Nephron (organoid): Measurements from ENCODE around the gene FASLG.

Experiments
- H3K27ac Mint-ChIP-seq, 3 experiments: 2 replicates each; pipeline ENCODE4 v1.8.0; 2020; ENCODE audit warnings: mixed read lengths in 3 of 3, mild to moderate bottlenecking in 2 of 3, moderate library complexity in 1 of 3
- H3K27me3 Mint-ChIP-seq: 2 replicates; pipeline ENCODE4 v1.8.0; 2021; ENCODE audit warnings: low read depth, mild to moderate bottlenecking, moderate library complexity, mixed read lengths
- H3K36me3 Mint-ChIP-seq: 2 replicates; pipeline ENCODE4 v1.8.0; 2020; ENCODE audit warnings: low read depth, mixed read lengths
- H3K4me1 Mint-ChIP-seq: 2 replicates; pipeline ENCODE4 v1.8.0; 2020; ENCODE audit warnings: mixed read lengths
- H3K4me3 Mint-ChIP-seq, 3 experiments: 2 replicates each; pipeline ENCODE4 v1.8.0; 2020; ENCODE audit warnings: mild to moderate bottlenecking in 3 of 3, mixed read lengths in 3 of 3, moderate library complexity in 2 of 3
- H3K9me3 Mint-ChIP-seq: 2 replicates; pipeline ENCODE4 v1.8.0; 2020; ENCODE audit warnings: mixed read lengths
- CTCF ChIP-seq, 3 experiments: fragments of 200-600 bp; sonication (generic); IDR thresholded peaks; one replicate each; pipeline ENCODE4 v1.5.0; 2021; ENCODE audit warnings: antibody characterized with exemption in 3 of 3; ENCODE audit not compliant: unreplicated experiment in 3 of 3

Gene FASLG

GRCh38 chr1:172661107-172661506 is 2.2 kb downstream of the FASLG start:
- Mint-ChIP-seq H3K27me3 (no peaks in the 10 kb centered on the region), H3K27ac (no peak overlapping the region), H3K36me3 (no peaks in the 10 kb centered on the region), H3K4me1 (no peaks in the 10 kb centered on the region), H3K4me3 (no peak overlapping the region), H3K9me3 (no peaks in the 10 kb centered on the region)
- no peak for TF ChIP-seq CTCF (IDR thresholded peaks at IDR 0.05; ENCODE audit: unreplicated experiment in 3 of 3)

DNA sequence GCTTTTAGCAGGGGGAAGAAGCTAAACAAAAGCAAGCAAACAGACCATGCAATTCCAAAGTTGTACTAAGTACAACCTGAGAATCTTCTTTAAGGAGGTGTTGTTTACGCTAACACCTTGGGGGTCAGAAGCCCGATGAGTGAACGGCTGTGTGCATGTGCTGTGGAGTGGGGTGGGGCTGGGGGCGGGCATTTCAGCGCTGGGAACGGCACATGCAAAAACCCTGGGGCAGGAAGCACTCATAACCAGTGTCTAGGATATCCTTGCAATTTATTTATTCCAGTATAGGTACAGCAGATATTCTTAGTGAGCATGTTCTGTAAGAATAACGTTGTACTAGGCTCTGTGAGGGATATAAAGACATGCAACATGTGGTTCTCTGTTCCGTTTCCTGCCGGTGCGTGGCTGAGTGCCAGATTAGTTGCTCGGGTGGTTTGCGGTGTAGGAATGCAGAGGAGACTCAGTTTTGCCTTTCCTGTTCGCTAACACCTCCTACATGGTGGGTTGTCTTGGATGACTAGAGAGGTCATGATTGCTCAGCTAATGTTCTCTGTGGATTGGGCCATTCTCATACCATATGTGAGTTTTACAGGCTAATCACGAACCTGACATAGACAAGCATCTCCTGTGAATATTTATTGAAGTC is 3.7 kb downstream of the FASLG start:
- H3K9me3 Mint-ChIP-seq, result no peaks in the 10 kb centered on the region
- no peaks in the 10 kb centered on the region for H3K4me1 Mint-ChIP-seq
- H3K36me3 Mint-ChIP-seq, result no peaks in the 10 kb centered on the region
- no peaks in the 10 kb centered on the region for H3K27me3 Mint-ChIP-seq
- no peak for TF ChIP-seq CTCF (IDR thresholded peaks at IDR 0.05; ENCODE audit: unreplicated experiment in 3 of 3)
- H3K4me3 Mint-ChIP-seq, result no peak overlapping the region
- no peak overlapping the region for H3K27ac Mint-ChIP-seq

- Mint-ChIP-seq H3K36me3 (no peaks in the 10 kb centered on the region), H3K9me3 (no peaks in the 10 kb centered on the region), H3K4me1 (no peaks in the 10 kb centered on the region), H3K27ac (no peak overlapping the region), H3K4me3 (no peak overlapping the region), H3K27me3 (no peaks in the 10 kb centered on the region)
- TF ChIP-seq CTCF (IDR thresholded peaks at IDR 0.05; ENCODE audit: unreplicated experiment in 3 of 3), result no peak
These were observed 4.8 kb downstream of the FASLG start for GRCh38 chr1:172663732-172664131.

- TF ChIP-seq CTCF (IDR thresholded peaks at IDR 0.05; ENCODE audit: unreplicated experiment in 3 of 3), result no peak
- no peaks in the 10 kb centered on the region for H3K36me3 Mint-ChIP-seq
- no peaks in the 10 kb centered on the region for H3K4me1 Mint-ChIP-seq
- H3K27ac Mint-ChIP-seq, result no peak overlapping the region
- H3K4me3 Mint-ChIP-seq, result no peak overlapping the region
- no peaks in the 10 kb centered on the region for H3K9me3 Mint-ChIP-seq
- no peaks in the 10 kb centered on the region for H3K27me3 Mint-ChIP-seq
These were observed 9.2 kb downstream of the FASLG start for GRCh38 chr1:172668097-172668496.

DNA sequence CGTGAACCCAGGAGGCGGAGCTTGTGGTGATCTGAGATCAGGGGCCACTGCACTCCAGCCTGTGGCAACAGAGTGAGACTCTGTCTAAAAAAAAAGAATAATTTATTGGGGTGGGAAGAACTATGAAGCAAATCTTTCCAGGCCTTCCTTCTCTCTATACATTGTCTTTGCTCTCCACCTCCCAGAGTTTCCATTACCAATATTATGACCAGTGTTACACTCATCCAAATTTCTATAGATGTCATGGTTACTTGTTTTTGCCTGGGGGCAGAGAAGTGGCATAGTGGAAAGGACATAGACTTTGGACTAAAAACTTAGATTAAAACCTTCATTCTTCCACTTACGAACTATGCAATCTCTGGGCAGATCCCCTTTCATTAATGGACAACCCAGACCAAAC is 10.1 kb downstream of the FASLG start:
- no peaks in the 10 kb centered on the region for H3K9me3 Mint-ChIP-seq
- no peaks in the 10 kb centered on the region for H3K27me3 Mint-ChIP-seq
- H3K36me3 Mint-ChIP-seq, result no peaks in the 10 kb centered on the region
- TF ChIP-seq CTCF (IDR thresholded peaks at IDR 0.05; ENCODE audit: unreplicated experiment in 3 of 3), result no peak
- no peak overlapping the region for H3K4me3 Mint-ChIP-seq
- no peak overlapping the region for H3K27ac Mint-ChIP-seq
- H3K4me1 Mint-ChIP-seq, result no peaks in the 10 kb centered on the region

GRCh38 chr1:172670316-172670715 is 11.4 kb downstream of the FASLG start:
- no peaks in the 10 kb centered on the region for H3K36me3 Mint-ChIP-seq
- TF ChIP-seq CTCF (IDR thresholded peaks at IDR 0.05; ENCODE audit: unreplicated experiment in 3 of 3), result no peak
- no peaks in the 10 kb centered on the region for H3K9me3 Mint-ChIP-seq
- no peak overlapping the region for H3K4me3 Mint-ChIP-seq
- no peaks in the 10 kb centered on the region for H3K27me3 Mint-ChIP-seq
- no peaks in the 10 kb centered on the region for H3K4me1 Mint-ChIP-seq
- no peak overlapping the region for H3K27ac Mint-ChIP-seq
